Stomach smooth muscle (tissue), 2 donors: ENCODE measurements around the gene SAMD5.

Experiments
- H3K27ac ChIP-seq: one replicate; pipeline ENCODE4 v1.7.0; 2013; ENCODE audit warnings: mild to moderate bottlenecking, low read length, inconsistent platforms
- H3K27me3 ChIP-seq, 2 donors: one replicate each; pipeline ENCODE4 v1.7.0; 2013; ENCODE audit warnings: low read length in 2 of 2; ENCODE audit not compliant: insufficient read depth in 2 of 2, control insufficient read depth in 1 of 2
- H3K36me3 ChIP-seq, 2 donors: one replicate each; pipeline ENCODE4 v1.7.0; 2013; ENCODE audit warnings: low read length in 2 of 2; ENCODE audit not compliant: control insufficient read depth in 2 of 2, insufficient read depth in 2 of 2
- H3K4me1 ChIP-seq: one replicate; pipeline ENCODE4 v1.7.0; 2013; ENCODE audit warnings: low read length; ENCODE audit not compliant: control insufficient read depth, insufficient read depth
- H3K4me3 ChIP-seq, 2 donors: one replicate each; pipeline ENCODE4 v1.7.0; 2013; ENCODE audit warnings: low read length in 2 of 2
- H3K9ac ChIP-seq, 2 donors: one replicate each; pipeline ENCODE4 v1.7.0; 2013; ENCODE audit warnings: low read length in 2 of 2, mild to moderate bottlenecking in 1 of 2
- H3K9me3 ChIP-seq, 2 donors: one replicate each; pipeline ENCODE4 v1.7.0; 2013; ENCODE audit warnings: low read length in 2 of 2; ENCODE audit not compliant: control insufficient read depth in 2 of 2
- donor health status: healthy.
- donor health status: Pancreatic carcinoma.

SAMD5 gene

DNA sequence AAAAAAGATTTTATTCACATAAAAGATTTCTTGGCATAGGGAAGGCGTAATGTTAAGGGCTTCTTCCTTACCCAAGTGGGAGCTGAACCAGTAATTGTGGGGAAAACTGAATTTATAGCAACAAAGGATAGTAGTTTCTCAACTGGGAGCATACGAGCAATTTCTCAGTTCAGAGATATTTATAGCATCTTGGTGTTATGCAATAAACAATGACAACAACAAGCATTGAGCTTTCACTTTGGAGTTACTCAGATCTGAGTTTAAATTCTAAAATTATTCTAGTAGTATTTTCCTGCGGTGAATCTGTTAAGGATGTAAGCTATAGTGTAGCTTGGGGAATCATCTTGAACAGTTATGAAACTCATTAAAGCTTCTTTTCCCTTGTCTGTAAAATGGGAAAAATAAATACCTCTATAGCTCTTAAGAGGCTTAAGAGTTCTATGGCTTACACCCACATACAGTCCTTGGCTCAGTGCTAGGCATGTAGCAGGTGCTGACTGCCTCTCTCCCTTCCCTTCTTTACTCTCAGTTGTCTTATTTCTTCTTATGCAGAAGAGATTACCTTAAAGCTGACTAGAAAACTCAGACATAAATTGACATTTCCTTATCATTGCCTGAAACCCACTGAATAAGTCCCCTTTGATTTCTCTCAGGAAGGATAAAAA, 58.8 kb downstream of the SAMD5 start:
- H3K36me3 ChIP-seq: no peaks in the 10 kb centered on the region
- H3K4me1 ChIP-seq: no peaks in the 10 kb centered on the region
- no peaks in the 10 kb centered on the region for H3K9me3 ChIP-seq
- H3K9ac ChIP-seq: no peak overlapping the region
- no peaks in the 10 kb centered on the region for H3K27me3 ChIP-seq
- no peak overlapping the region for H3K4me3 ChIP-seq
- H3K27ac ChIP-seq: no peak overlapping the region

- Histone ChIP-seq H3K9ac (no peak overlapping the region), H3K36me3 (no peaks in the 10 kb centered on the region), H3K9me3 (no peaks in the 10 kb centered on the region), H3K27me3 (no peaks in the 10 kb centered on the region), H3K4me3 (no peak overlapping the region), H3K4me1 (no peaks in the 10 kb centered on the region), H3K27ac (no peak overlapping the region)
These were observed 61.3 kb downstream of the SAMD5 start for GRCh38 chr6:147569788-147570187.

GRCh38 chr6:147570681-147571080, 62.2 kb downstream of the SAMD5 start:
- Histone ChIP-seq H3K4me3 (no peak overlapping the region), H3K9ac (no peak overlapping the region), H3K27ac (no peak overlapping the region), H3K9me3 (no peaks in the 10 kb centered on the region), H3K4me1 (no peaks in the 10 kb centered on the region), H3K36me3 (no peaks in the 10 kb centered on the region), H3K27me3 (no peaks in the 10 kb centered on the region)

- no peak overlapping the region for H3K27ac ChIP-seq
- no peak overlapping the region for H3K4me3 ChIP-seq
- H3K4me1 ChIP-seq: no peaks in the 10 kb centered on the region
- no peaks in the 10 kb centered on the region for H3K36me3 ChIP-seq
- no peaks in the 10 kb centered on the region for H3K9me3 ChIP-seq
- no peaks in the 10 kb centered on the region for H3K27me3 ChIP-seq
- H3K9ac ChIP-seq: no peak overlapping the region
These were observed 69.0 kb downstream of the SAMD5 start for GRCh38 chr6:147577488-147577887.

GRCh38 chr6:147578159-147578558, 69.7 kb downstream of the SAMD5 start:
- H3K27me3 ChIP-seq: no peaks in the 10 kb centered on the region
- no peak overlapping the region for H3K27ac ChIP-seq
- no peak overlapping the region for H3K9ac ChIP-seq
- no peaks in the 10 kb centered on the region for H3K36me3 ChIP-seq
- H3K4me1 ChIP-seq: no peaks in the 10 kb centered on the region
- H3K4me3 ChIP-seq: no peak overlapping the region
- H3K9me3 ChIP-seq: no peaks in the 10 kb centered on the region

DNA sequence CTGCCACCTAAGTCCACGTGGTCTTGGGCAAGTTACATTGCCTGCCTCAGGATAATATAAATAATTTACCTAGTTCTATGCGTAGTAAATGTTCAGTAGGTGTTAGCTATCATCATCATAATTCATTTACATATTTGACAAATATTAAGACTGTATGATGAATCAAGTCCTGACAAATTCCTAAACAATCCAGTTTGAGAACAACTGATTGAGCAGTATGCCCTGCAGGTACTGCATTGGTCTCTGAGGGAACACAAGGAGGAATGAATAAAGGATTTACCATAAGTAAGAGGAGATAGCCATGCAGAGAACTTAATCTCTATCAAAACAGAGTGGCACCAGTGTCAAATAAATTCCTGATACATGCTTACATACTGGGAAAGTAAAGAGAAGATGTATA, 70.4 kb downstream of the SAMD5 start:
- Histone ChIP-seq H3K27ac (no peak overlapping the region), H3K27me3 (no peaks in the 10 kb centered on the region), H3K9ac (no peak overlapping the region), H3K4me1 (no peaks in the 10 kb centered on the region), H3K36me3 (no peaks in the 10 kb centered on the region), H3K9me3 (no peaks in the 10 kb centered on the region), H3K4me3 (no peak overlapping the region)

GRCh38 chr6:147579667-147580066, 71.2 kb downstream of the SAMD5 start:
- H3K9me3 ChIP-seq: no peaks in the 10 kb centered on the region

GRCh38 chr6:147582991-147583390, 74.5 kb downstream of the SAMD5 start:
- no peaks in the 10 kb centered on the region for H3K36me3 ChIP-seq
- H3K9me3 ChIP-seq: no peaks in the 10 kb centered on the region
- no peak overlapping the region for H3K9ac ChIP-seq
- H3K27me3 ChIP-seq: no peaks in the 10 kb centered on the region
- H3K4me1 ChIP-seq: no peaks in the 10 kb centered on the region
- H3K4me3 ChIP-seq: no peak overlapping the region
- H3K27ac ChIP-seq: no peak overlapping the region

More at GRCh38 chr6:147579667-147580066, 71.2 kb downstream of the SAMD5 start:
- Histone ChIP-seq H3K27me3 (no peaks in the 10 kb centered on the region), H3K9ac (no peak overlapping the region), H3K36me3 (no peaks in the 10 kb centered on the region), H3K4me1 (no peaks in the 10 kb centered on the region), H3K27ac (no peak overlapping the region), H3K4me3 (no peak overlapping the region)

DNA sequence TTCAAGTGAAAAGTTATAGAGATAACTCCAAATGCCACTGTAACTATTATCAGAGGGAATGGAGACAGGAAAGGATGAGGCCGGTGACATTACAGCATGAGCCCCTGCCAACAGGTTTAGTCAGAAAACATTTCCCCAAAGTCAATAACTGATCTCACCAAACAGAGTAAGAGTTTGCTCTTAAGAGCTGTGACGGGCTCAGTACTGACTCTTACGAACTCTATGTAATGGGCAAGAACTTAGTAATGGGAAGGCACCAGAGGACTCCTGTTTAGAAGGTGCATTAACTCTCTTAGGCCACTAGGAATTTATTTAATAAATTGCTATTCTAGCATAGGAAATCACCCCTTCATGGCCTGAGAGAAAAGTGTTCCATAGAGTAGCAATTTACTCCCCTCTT, 76.8 kb downstream of the SAMD5 start:
- Histone ChIP-seq H3K27me3 (no peaks in the 10 kb centered on the region), H3K4me3 (no peak overlapping the region), H3K9ac (no peak overlapping the region), H3K36me3 (no peaks in the 10 kb centered on the region), H3K27ac (no peak overlapping the region), H3K4me1 (no peaks in the 10 kb centered on the region), H3K9me3 (no peaks in the 10 kb centered on the region)

GRCh38 chr6:147586044-147586443, 77.6 kb downstream of the SAMD5 start:
- no peaks in the 10 kb centered on the region for H3K36me3 ChIP-seq
- no peaks in the 10 kb centered on the region for H3K4me1 ChIP-seq
- no peak overlapping the region for H3K4me3 ChIP-seq
- no peak overlapping the region for H3K27ac ChIP-seq
- H3K27me3 ChIP-seq: no peaks in the 10 kb centered on the region
- no peak overlapping the region for H3K9ac ChIP-seq
- no peaks in the 10 kb centered on the region for H3K9me3 ChIP-seq

DNA sequence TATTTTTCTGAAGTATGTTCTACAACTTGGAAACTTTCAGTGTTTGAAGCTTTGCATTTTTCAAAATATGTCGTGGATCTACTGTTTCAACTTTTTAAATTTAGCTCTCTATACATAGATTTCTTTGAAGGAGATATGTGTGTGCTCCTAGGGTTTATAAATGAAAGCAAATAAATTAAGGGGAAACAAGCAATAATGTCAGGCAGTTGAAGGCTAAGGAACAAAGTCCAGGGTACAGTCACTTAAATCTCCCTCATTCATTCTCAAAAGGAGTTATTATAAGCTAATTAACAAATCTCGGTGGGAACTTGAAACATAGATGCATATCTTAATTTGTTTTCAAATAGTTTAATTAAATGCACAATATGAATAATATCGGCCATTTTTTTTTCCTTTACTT, 79.4 kb downstream of the SAMD5 start:
- H3K9me3 ChIP-seq: no peaks in the 10 kb centered on the region
- no peaks in the 10 kb centered on the region for H3K4me1 ChIP-seq
- H3K36me3 ChIP-seq: no peaks in the 10 kb centered on the region
- H3K27me3 ChIP-seq: no peaks in the 10 kb centered on the region
- no peak overlapping the region for H3K4me3 ChIP-seq
- H3K9ac ChIP-seq: no peak overlapping the region
- no peak overlapping the region for H3K27ac ChIP-seq
